ENCODE results near the gene HHIP. TPM values are rescaled to one million over a fixed set of nuclear protein-coding genes. Genes with fewer than 3 reads are reported as not detected.

The HHIP gene
- total RNA-seq, 1 experiment from 2014 or later, result not detected

DNA sequence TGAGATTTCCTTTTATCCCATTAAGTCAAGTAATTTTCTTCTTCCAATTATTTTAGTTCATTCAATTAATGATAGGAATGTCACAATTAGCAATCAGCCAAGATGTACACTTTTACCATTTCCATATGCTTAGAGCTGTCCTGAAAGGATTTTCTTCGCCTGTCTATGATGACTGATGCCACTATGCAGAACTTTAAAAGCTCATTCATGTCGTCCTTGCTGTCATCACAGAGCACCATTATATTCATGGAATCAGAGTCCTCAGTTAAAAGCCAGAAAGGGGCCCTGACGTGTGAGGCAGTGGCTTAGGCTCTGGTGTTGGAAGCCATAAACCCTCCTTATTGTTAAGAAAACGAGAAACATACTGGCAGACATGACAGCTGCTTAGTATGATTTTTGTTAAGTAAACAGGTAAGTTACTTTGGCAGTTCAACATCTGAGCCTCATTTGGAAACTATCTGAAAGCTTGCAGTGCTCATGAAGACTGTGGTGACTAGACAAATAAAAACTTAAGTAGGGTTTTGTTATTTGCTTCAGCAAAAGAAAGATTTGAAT lies 73.1 kb downstream of the HHIP start:
- Histone ChIP-seq H3K9ac (ENCODE audit: low read length) (no peak overlapping the region), H3K4me3 (replicated peaks in 1 of 2; ENCODE audit: low read depth in 1 of 2, low read length in 2 of 2) (no peak overlapping the region), H3K4me2 (ENCODE audit: low read length) (no peak overlapping the region), H3K36me3 (ENCODE audit: control insufficient read depth in 1 of 2, insufficient read depth in 2 of 2, low read length in 2 of 2) (no peaks in the 10 kb centered on the region), H3K9me2 (ENCODE audit: insufficient read depth) (no peaks in the 10 kb centered on the region), H3K27ac (ENCODE audit: low read depth, low read length) (no peak overlapping the region), H4K20me1 (ENCODE audit: insufficient read depth) (no peaks in the 10 kb centered on the region), H3K27me3 (ENCODE audit: insufficient read depth, low read length) (no peaks in the 10 kb centered on the region), H3K9me3 (ENCODE audit: control insufficient read depth in 1 of 2, insufficient read depth in 1 of 2, low read depth in 1 of 2, low read length in 2 of 2) (no peaks in the 10 kb centered on the region), H3K79me2 (ENCODE audit: insufficient read depth, low read length) (no peaks in the 10 kb centered on the region), H3K4me1 (ENCODE audit: control insufficient read depth in 1 of 2, insufficient read depth in 2 of 2, low read length in 2 of 2) (no peaks in the 10 kb centered on the region), H2AFZ (ENCODE audit: low read depth, low read length, poor library complexity, severe bottlenecking) (no peak overlapping the region)
- TF ChIP-seq, protein P1, sequence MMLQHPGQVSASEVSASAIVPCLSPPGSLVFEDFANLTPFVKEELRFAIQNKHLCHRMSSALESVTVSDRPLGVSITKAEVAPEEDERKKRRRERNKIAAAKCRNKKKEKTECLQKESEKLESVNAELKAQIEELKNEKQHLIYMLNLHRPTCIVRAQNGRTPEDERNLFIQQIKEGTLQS (IDR thresholded peaks at IDR 0.05), result no peak
- ATAC-seq, result no peak
- CTCF ChIA-PET, result no interaction called here
- intact Hi-C loops (cut with micrococcal nuclease), result no loop called here
- no peak for DNase-seq (ENCODE audit: low read depth, low spot score)
- BruUV-seq (replicated peaks), result no TSS peak
- POLR2A ChIA-PET, result no interaction called here
- RAD21 ChIA-PET (ENCODE audit: low non-redundant PET in 1 of 2, low total read pairs in 2 of 2, uncharacterized antibody in 2 of 2, unreplicated experiment in 2 of 2), result no interaction called here

DNA sequence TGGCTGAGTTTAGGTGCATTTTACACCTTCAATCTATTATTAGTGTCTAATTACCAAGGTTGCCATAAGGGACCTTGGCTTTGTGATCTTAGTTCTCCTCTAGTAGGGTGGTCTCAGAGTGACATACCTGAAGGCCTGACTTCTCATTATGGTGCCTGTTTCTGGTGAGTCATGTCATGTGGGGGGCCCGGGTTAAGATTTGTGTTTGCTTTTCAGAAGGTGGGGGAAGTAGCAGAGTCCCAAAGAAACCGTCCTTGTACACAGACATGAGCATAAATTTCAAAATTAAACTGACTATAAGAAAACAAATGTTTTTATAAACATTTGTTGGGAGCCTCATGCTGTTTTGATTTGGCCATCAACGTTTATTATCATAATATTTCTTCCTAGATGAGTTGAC lies 74.5 kb downstream of the HHIP start:
- H3K79me2 ChIP-seq (ENCODE audit: insufficient read depth, low read length), result no peaks in the 10 kb centered on the region
- no peak overlapping the region for H3K4me2 ChIP-seq (ENCODE audit: low read length)
- no peak overlapping the region for H2AFZ ChIP-seq (ENCODE audit: low read depth, low read length, poor library complexity, severe bottlenecking)
- ChIA-PET POLR2A (no interaction called here), CTCF (no interaction called here), RAD21 (ENCODE audit: low non-redundant PET in 1 of 2, low total read pairs in 2 of 2, uncharacterized antibody in 2 of 2, unreplicated experiment in 2 of 2) (no interaction called here)
- H3K9ac ChIP-seq (ENCODE audit: low read length), result no peak overlapping the region
- no peak overlapping the region for H3K27ac ChIP-seq (ENCODE audit: low read depth, low read length)
- no peaks in the 10 kb centered on the region for H3K9me2 ChIP-seq (ENCODE audit: insufficient read depth)
- H3K9me3 ChIP-seq (ENCODE audit: control insufficient read depth in 1 of 2, insufficient read depth in 1 of 2, low read depth in 1 of 2, low read length in 2 of 2), result no peaks in the 10 kb centered on the region
- no peak overlapping the region for H3K4me3 ChIP-seq (replicated peaks in 1 of 2; ENCODE audit: low read depth in 1 of 2, low read length in 2 of 2)
- no peak for ATAC-seq
- no peak for DNase-seq (ENCODE audit: low read depth, low spot score)
- no peaks in the 10 kb centered on the region for H3K27me3 ChIP-seq (ENCODE audit: insufficient read depth, low read length)
- intact Hi-C loops (cut with micrococcal nuclease), result no loop called here
- no peaks in the 10 kb centered on the region for H3K4me1 ChIP-seq (ENCODE audit: control insufficient read depth in 1 of 2, insufficient read depth in 2 of 2, low read length in 2 of 2)
- BruUV-seq (replicated peaks), result no TSS peak
- no peaks in the 10 kb centered on the region for H4K20me1 ChIP-seq (ENCODE audit: insufficient read depth)
- H3K36me3 ChIP-seq (ENCODE audit: control insufficient read depth in 1 of 2, insufficient read depth in 2 of 2, low read length in 2 of 2), result no peaks in the 10 kb centered on the region
- TF ChIP-seq TCF7L2 (IDR thresholded peaks at IDR 0.05; ENCODE audit: borderline replicate concordance, extremely low read depth, insufficient read depth, insufficient read length), result no peak
- TF ChIP-seq EZH2 (IDR thresholded peaks at IDR 0.05), result no peak
- TF ChIP-seq CBX3 (IDR thresholded peaks at IDR 0.05; ENCODE audit: low read depth), result no peak
- TF ChIP-seq RAD21 (IDR thresholded peaks at IDR 0.05; ENCODE audit: low read depth), result no peak
- TF ChIP-seq, protein P1 (IDR thresholded peaks at IDR 0.05), result no peak
- TF ChIP-seq POLR2A (IDR thresholded peaks at IDR 0.05; ENCODE audit: borderline replicate concordance, extremely low read depth, insufficient read depth, insufficient read length), result no peak
- TF ChIP-seq, protein P2, sequence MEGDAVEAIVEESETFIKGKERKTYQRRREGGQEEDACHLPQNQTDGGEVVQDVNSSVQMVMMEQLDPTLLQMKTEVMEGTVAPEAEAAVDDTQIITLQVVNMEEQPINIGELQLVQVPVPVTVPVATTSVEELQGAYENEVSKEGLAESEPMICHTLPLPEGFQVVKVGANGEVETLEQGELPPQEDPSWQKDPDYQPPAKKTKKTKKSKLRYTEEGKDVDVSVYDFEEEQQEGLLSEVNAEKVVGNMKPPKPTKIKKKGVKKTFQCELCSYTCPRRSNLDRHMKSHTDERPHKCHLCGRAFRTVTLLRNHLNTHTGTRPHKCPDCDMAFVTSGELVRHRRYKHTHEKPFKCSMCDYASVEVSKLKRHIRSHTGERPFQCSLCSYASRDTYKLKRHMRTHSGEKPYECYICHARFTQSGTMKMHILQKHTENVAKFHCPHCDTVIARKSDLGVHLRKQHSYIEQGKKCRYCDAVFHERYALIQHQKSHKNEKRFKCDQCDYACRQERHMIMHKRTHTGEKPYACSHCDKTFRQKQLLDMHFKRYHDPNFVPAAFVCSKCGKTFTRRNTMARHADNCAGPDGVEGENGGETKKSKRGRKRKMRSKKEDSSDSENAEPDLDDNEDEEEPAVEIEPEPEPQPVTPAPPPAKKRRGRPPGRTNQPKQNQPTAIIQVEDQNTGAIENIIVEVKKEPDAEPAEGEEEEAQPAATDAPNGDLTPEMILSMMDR (IDR thresholded peaks at IDR 0.05 in 2 of 3, conservative IDR thresholded peaks at IDR 0.05 in 1 of 3; ENCODE audit: borderline replicate concordance in 1 of 3, insufficient read depth in 1 of 3, low read depth in 2 of 3, low read length in 2 of 3), result no peak
- no peak for TF ChIP-seq CEBPB (IDR thresholded peaks at IDR 0.05; ENCODE audit: low read depth)
- TF ChIP-seq EZH2phosphoT487 (IDR thresholded peaks at IDR 0.05; ENCODE audit: borderline replicate concordance), result no peak
- no peak for TF ChIP-seq SP1 (IDR thresholded peaks at IDR 0.05; ENCODE audit: low read depth)
- TF ChIP-seq, protein P3, sequence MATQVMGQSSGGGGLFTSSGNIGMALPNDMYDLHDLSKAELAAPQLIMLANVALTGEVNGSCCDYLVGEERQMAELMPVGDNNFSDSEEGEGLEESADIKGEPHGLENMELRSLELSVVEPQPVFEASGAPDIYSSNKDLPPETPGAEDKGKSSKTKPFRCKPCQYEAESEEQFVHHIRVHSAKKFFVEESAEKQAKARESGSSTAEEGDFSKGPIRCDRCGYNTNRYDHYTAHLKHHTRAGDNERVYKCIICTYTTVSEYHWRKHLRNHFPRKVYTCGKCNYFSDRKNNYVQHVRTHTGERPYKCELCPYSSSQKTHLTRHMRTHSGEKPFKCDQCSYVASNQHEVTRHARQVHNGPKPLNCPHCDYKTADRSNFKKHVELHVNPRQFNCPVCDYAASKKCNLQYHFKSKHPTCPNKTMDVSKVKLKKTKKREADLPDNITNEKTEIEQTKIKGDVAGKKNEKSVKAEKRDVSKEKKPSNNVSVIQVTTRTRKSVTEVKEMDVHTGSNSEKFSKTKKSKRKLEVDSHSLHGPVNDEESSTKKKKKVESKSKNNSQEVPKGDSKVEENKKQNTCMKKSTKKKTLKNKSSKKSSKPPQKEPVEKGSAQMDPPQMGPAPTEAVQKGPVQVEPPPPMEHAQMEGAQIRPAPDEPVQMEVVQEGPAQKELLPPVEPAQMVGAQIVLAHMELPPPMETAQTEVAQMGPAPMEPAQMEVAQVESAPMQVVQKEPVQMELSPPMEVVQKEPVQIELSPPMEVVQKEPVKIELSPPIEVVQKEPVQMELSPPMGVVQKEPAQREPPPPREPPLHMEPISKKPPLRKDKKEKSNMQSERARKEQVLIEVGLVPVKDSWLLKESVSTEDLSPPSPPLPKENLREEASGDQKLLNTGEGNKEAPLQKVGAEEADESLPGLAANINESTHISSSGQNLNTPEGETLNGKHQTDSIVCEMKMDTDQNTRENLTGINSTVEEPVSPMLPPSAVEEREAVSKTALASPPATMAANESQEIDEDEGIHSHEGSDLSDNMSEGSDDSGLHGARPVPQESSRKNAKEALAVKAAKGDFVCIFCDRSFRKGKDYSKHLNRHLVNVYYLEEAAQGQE (IDR thresholded peaks at IDR 0.05; ENCODE audit: low read depth), result no peak
